Loucy (cell line): ENCODE results near the gene RBKS.

Experiments
- CTCF ChIP-seq: fragments of 200-600 bp; sonication (generic); conservative IDR thresholded peaks from 2 replicates; pipeline ENCODE4 v1.5.1; 2014; ENCODE audit warnings: mild to moderate bottlenecking, antibody characterized with exemption, low read length
- EZH2phosphoT487 ChIP-seq: fragments of 200-600 bp; IDR thresholded peaks from 2 replicates; pipeline ENCODE4 v1.6.1; 2018; ENCODE audit warnings: antibody characterized with exemption, mild to moderate bottlenecking, moderate library complexity, borderline replicate concordance

GRCh38 chr2:27828305-27828704, 61.9 kb downstream of the RBKS start:
- TF ChIP-seq CTCF (no peak), EZH2phosphoT487 (no peak)
